ENCODE data around the gene CYB5R2. TPM values are rescaled to one million over a fixed set of nuclear protein-coding genes. Genes with fewer than 3 reads are reported as not detected.
"Not testable (repeated sequence)": the region's sequence is repeated elsewhere in the genome, so short reads cannot be mapped to it uniquely, and the experiment has no call there.

The CYB5R2 gene
- total and polyA plus RNA-seq, 5 experiments from 2014 or later = 0.02 to 0.10 TPM; not detected in 3

DNA sequence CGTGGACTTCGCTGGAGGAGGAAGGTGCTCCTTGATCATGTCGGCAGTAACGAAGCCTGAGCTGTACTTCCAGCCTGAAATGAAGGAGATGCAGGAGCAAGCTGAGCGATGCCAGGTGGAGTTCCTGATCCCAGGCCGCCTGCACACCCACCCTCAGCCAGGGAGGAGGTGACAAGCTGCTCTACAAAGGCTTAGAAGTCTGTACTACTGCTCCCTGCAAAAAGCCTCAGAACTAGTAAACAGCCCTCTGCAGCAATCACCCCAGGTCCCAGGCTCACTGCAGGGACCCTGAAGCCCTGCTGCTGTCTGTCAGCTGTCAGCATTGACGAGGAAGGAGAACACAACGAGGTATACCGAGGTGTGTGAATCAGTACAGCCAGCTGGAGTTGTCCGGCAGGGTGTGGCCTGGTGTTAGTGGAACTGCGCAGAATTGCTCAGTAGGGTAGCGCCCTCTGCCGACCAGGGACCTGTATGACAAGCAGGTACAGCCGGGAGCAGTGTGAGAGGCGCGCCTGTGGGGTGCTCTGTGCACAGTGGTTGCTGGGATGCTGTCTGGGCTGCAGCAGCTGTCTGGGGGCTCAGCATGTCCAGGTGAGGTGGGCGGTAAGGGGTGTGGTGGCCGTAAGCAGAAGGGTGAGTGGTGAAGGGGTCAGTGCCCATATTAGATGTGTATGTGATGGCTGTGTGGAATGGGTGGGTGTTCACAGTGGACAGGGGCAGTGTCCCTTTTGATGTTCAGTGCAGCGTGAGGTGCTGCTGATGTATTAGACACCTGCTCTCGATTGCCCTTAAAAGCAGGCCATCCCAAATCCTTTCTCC, 7.6 kb downstream of the CYB5R2 start:
- Mint-ChIP-seq H3K4me1 (peaks cover 0 to 1% (median 0%) of the 10 kb centered on the region in 4 donors), H3K27ac (peak overlapping the region in 3 of 10 donors; percentile 2 to 80 (median 61)), H3K27me3 (peaks cover 0 to 9% (median 3%) of the 10 kb centered on the region in 5 donors), H3K4me3 (no peak overlapping the region), H3K9me3 (no peaks in the 10 kb centered on the region), H3K36me3 (peaks cover 0 to 4% (median 0%) of the 10 kb centered on the region in 3 donors)
- POLR2A ChIA-PET = interaction anchor here (1.6 kb wide), 1 partner anchor 152 kb away, joined by 6 read pairs; the partner anchor contains the start of gene PPFIBP2
- peak; percentile 77 to 98 for ATAC-seq
- peak; percentile 36 to 82 (median 60) for DNase-seq

DNA sequence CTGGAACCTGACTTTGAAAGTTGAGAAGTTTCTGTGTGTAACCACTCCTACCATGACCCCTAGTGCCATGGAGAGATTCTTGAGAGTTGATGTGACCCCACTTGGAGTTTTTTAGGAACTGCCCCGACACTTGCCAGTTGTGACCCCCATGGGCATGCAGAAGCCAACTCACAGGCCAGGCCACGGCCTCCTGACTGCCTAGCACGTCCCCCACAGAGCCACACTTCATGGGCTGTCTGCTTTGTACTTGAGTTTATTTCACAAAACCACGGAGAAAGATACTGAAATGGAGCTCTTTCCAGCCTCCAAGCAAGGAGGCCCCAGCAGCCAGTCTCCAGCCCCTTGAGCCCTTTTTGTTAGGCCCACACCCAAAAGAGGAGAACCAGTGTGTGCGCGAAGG, 8.4 kb downstream of the CYB5R2 start:
- DNase-seq = no peak
- H3K36me3 Mint-ChIP-seq = peaks cover 0 to 4% (median 0%) of the 10 kb centered on the region in 3 donors
- peak overlapping the region in 3 of 10 donors; percentile 2 to 61 (median 9) for H3K27ac Mint-ChIP-seq
- POLR2A ChIA-PET = interaction anchor here (1.6 kb wide), 1 partner anchor 152 kb away, joined by 6 read pairs; the partner anchor contains the start of gene PPFIBP2
- ATAC-seq = no peak
- no peaks in the 10 kb centered on the region for H3K9me3 Mint-ChIP-seq
- peaks cover 0 to 4% (median 0%) of the 10 kb centered on the region in 5 donors for H3K27me3 Mint-ChIP-seq
- peaks cover 0 to 1% (median 0%) of the 10 kb centered on the region in 4 donors for H3K4me1 Mint-ChIP-seq
- H3K4me3 Mint-ChIP-seq = no peak overlapping the region

DNA sequence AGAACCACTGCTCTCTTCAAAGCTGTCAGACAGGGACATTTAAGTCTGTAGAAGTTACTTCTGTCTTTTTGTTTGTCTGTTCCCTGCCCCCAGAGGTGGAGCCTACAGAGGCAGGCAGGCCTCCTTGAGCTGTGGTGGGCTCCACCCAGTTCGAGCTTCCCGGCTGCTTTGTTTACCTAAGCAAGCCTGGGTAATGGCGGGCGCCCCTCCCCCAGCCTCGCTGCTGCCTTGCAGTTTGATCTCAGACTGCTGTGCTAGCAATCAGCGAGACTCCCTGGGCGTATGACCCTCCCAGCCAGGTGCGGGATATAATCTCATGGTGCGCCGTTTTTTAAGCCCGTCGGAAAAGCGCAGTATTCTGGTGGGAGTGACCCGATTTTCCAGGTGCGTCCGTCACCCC, 9.8 kb downstream of the CYB5R2 start:
- POLR2A ChIA-PET = not testable (repeated sequence)

DNA sequence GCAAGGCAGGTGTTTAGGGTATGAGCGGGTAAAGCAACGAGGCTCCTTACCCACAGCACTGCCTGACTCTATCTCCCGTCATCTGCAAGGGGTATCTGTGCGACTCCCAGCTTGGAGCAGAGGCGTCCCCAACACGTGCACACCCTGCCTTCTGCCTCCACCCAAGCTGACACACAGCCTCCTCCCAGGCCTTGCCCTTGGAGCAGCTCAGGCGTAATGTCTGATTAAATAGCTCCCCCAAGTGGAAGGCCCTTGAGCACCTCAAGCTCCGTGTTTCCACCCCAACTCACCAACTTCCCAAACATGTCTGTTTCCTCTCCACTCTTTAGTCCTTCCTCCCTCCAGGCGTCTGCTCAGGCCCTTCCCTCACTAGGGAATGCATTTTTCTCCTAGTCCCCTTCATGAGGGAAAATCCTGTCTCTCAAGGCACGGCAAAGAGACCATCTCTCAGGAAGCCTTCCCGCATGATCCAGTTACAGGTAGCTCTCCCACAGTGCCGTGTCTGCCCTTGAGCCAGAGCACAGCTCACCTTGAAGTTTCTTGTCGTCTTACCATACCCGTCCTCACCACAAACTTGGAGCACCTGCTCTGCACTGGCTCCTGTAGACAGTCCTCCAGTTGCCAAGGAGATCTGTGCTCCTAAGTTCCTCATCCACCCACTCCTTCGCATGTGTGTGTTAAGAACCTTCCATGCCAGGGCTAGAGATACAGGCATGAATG, 15.8 kb downstream of the CYB5R2 start:
- Mint-ChIP-seq H3K4me1 (no peaks in the 10 kb centered on the region), H3K27ac (peak overlapping the region in 2 of 10 donors; percentile 22 to 67), H3K27me3 (no peaks in the 10 kb centered on the region), H3K9me3 (peaks cover 0 to 2% (median 0%) of the 10 kb centered on the region in 9 donors), H3K36me3 (peaks cover 0 to 25% (median 10%) of the 10 kb centered on the region in 3 donors), H3K4me3 (no peak overlapping the region)
- peak in 2 of 10 donors; percentile 7 to 12 for DNase-seq
- ATAC-seq = no peak
- POLR2A ChIA-PET = no interaction called here

More for the DNA sequence above, 9.8 kb downstream of the CYB5R2 start:
- H3K9me3 Mint-ChIP-seq, ATAC-seq, H3K27me3 Mint-ChIP-seq, H3K4me1 Mint-ChIP-seq, H3K4me3 Mint-ChIP-seq, H3K27ac Mint-ChIP-seq, H3K36me3 Mint-ChIP-seq, DNase-seq: not testable (repeated sequence)

DNA sequence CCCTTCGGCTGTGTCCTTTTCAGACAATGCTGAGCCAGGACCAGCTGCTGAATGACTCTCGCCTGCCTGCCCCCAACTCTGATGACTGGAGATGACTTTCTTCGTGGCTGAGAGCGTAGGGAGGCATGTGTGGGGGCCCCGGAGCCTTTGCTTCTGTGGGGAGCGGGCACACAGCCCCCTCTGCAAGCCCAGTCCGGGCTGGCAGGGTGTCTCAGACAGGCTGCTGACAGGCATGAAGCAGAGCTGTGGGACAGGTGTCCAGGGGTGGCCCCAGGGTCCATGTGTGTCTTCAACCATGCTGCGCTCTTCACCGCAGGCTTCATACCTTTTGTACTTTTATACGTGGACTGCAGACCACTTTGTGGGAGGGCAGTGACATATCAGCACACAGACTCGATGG, 16.6 kb downstream of the CYB5R2 start:
- no peak overlapping the region for H3K4me3 Mint-ChIP-seq
- POLR2A ChIA-PET = no interaction called here
- ATAC-seq = no peak
- no peaks in the 10 kb centered on the region for H3K27me3 Mint-ChIP-seq
- H3K9me3 Mint-ChIP-seq = peaks cover 0 to 2% (median 0%) of the 10 kb centered on the region in 9 donors
- no peaks in the 10 kb centered on the region for H3K4me1 Mint-ChIP-seq
- no peak for DNase-seq
- no peak overlapping the region for H3K27ac Mint-ChIP-seq
- peaks cover 0 to 33% (median 14%) of the 10 kb centered on the region in 3 donors for H3K36me3 Mint-ChIP-seq

DNA sequence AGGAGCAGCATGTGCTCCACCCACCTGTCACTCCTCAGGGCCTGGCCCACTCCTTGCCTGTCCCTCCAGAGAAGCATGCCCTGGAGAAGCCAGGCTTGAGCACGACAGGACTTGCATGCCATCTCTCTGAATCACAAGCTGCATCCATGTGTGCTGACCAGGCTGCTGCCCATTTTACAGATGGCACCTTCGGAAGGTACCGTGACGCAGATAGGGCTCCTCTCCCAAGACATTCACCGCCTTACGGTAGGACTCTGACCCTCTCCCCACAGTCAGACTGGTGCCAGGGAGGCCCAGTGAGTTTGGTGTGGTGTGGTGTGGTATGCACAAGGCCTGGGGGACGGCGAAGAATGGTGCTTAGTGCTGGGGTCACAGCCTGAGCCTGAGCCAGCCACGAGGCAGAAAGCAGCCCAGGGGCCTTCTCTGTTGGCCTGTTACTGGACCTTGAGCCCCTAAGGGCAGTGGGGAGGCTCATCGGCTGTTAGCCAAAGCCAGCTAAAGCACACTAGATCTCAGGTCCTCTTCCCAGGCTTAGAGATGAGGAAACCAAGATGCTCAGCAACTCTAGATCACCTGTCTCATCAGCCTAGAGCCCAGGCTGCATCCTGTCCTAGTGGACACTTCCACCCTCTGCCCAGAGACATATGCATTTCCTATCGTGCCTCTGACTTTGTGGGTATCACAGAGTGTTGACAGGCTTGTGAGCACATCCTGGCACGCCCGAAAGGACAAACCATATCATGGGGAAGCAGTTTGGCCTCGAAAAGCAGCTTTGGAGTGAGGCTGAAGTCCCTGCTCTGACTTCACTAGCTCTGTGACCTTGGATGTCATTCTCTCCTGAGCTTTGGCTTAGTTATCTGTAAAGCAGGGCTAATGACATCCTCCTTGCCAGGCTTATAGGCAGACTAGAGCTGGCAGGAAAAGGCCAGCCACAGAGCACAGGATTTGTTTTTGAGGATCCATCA, 17.8 kb downstream of the CYB5R2 start:
- H3K9me3 Mint-ChIP-seq = peaks cover 0 to 2% (median 0%) of the 10 kb centered on the region in 9 donors
- H3K27me3 Mint-ChIP-seq = no peaks in the 10 kb centered on the region
- no peak overlapping the region for H3K27ac Mint-ChIP-seq
- ATAC-seq (no peak), DNase-seq (no peak)
- H3K4me3 Mint-ChIP-seq = no peak overlapping the region
- H3K36me3 Mint-ChIP-seq = peaks cover 0 to 44% (median 17%) of the 10 kb centered on the region in 3 donors
- no peaks in the 10 kb centered on the region for H3K4me1 Mint-ChIP-seq
- POLR2A ChIA-PET = no interaction called here

DNA sequence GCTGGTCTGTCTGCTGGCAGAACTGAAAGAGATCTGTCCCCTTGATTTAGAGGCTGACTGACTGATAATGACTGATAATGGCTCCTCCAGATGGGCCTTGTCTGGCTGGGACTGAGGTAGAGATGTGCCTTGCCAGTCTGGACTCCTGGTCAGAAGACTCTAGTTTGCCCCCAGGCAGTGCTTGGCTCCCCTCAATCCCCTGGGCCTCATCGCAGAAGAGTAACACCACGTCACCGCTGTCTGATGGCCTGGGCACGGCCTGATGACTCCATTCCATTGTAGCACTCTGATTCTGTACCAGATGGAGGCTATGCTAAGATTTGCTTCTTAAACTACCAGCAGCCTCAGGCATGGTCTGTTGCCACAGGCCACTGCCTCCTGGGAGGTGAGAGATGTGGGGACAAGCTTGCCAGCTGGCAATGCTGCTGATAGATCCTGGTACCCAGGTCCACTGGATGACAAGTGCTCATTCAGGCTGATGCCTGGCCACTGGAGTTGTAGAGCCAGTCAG, 19.1 kb downstream of the CYB5R2 start:
- POLR2A ChIA-PET = no interaction called here
- Mint-ChIP-seq H3K36me3 (peaks cover 0 to 55% (median 17%) of the 10 kb centered on the region in 3 donors), H3K4me1 (no peaks in the 10 kb centered on the region), H3K27me3 (no peaks in the 10 kb centered on the region), H3K9me3 (peaks cover 0 to 2% (median 0%) of the 10 kb centered on the region in 9 donors), H3K27ac (no peak overlapping the region), H3K4me3 (no peak overlapping the region)
- no peak for ATAC-seq
- no peak for DNase-seq

DNA sequence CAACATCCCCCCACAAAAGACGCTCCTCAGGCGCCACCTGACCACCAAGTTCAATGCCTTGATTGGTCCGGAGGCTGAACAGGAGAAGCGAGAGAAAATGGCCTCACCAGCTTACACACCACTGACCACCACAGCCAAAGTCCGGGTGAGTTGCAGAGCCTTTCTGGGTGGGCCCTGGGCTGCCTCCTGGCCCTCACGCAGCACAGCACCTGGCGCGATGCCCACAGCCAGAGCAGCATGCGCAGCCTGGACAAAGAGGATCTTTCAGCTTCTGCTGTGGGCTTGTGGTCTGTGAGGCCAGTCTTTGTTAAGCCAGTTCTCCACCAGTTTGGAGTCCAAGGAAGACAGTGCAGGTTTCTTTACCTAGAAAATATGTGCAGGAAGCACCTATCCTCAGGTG, 21.6 kb downstream of the CYB5R2 start:
- Mint-ChIP-seq H3K9me3 (no peaks in the 10 kb centered on the region), H3K4me3 (no peak overlapping the region), H3K27ac (no peak overlapping the region), H3K27me3 (no peaks in the 10 kb centered on the region), H3K4me1 (no peaks in the 10 kb centered on the region), H3K36me3 (peaks cover 0 to 71% (median 10%) of the 10 kb centered on the region in 3 donors)
- DNase-seq (no peak), ATAC-seq (no peak)
- POLR2A ChIA-PET = no interaction called here

DNA sequence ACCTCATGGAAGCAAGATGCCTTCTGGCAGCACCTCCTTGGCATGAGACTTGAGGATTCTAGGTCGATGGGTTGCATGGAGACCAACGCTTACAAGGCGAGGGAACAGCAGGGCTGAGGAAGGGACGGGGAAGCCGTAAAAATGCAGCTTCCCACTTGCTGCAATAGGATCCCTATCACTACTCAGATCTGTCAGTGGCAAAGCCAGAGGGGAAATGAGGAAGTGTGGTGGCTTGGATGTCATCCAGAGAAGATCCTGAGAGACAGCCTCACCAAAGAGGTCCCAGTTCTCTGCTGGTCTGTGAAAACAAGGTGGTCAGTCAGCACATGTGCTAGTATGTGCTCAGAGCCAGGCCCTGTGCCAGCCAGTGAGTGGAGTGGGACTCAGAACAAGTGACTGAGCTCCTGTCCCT, 22.2 kb downstream of the CYB5R2 start:
- H3K27me3 Mint-ChIP-seq = no peaks in the 10 kb centered on the region
- H3K4me1 Mint-ChIP-seq = no peaks in the 10 kb centered on the region
- H3K4me3 Mint-ChIP-seq = no peak overlapping the region
- peaks cover 0 to 69% (median 10%) of the 10 kb centered on the region in 3 donors for H3K36me3 Mint-ChIP-seq
- no peaks in the 10 kb centered on the region for H3K9me3 Mint-ChIP-seq
- peak overlapping the region in 1 of 10 donors; percentile 14 for H3K27ac Mint-ChIP-seq
- DNase-seq = no peak
- POLR2A ChIA-PET = no interaction called here
- ATAC-seq = no peak

DNA sequence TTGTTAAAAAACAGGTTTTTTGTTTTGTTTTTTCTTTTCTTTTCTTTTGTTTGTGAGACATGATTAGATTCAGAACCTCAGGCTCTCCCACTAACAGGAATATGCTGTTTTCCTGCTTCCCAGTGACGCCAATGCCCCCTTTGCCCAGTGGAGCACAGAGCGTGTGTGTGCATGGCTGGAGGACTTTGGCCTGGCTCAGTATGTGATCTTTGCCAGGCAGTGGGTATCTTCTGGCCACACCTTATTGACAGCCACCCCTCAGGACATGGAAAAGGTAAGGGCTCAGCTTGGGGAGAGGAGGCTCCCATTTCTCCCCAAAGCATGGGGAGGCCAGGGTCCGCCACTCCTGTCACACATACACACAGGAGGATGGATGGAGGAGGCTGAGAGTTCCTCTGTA, 25.0 kb downstream of the CYB5R2 start:
- DNase-seq = no peak
- POLR2A ChIA-PET = no interaction called here
- ATAC-seq = no peak
- H3K4me3 Mint-ChIP-seq = no peak overlapping the region
- H3K9me3 Mint-ChIP-seq = no peaks in the 10 kb centered on the region
- peaks cover 0 to 72% (median 7%) of the 10 kb centered on the region in 3 donors for H3K36me3 Mint-ChIP-seq
- H3K27ac Mint-ChIP-seq = peak overlapping the region in 2 of 10 donors; percentile 6 to 37
- H3K27me3 Mint-ChIP-seq = no peaks in the 10 kb centered on the region
- H3K4me1 Mint-ChIP-seq = no peaks in the 10 kb centered on the region

DNA sequence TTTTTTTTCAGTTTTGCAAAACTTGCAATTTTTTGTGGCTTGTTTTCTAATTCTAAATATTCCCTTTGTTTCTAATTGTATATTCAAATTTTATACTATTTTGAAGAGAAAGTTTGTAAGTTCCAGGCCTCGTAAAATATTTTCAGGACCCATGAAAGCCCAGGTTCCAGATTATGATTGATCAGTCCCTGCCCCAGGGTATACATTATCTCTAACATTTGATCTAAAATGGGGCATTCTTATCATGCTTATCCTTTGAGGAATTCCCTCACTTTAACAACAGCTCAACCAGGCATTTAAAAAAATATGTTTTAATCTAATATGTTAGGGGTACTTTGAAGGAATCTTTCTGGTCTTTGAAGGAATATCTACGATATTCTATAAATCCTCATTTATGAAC, 26.4 kb downstream of the CYB5R2 start:
- Mint-ChIP-seq H3K27me3 (no peaks in the 10 kb centered on the region), H3K4me3 (no peak overlapping the region), H3K4me1 (no peaks in the 10 kb centered on the region), H3K9me3 (no peaks in the 10 kb centered on the region), H3K27ac (no peak overlapping the region), H3K36me3 (peaks cover 0 to 71% (median 10%) of the 10 kb centered on the region in 3 donors)
- POLR2A ChIA-PET = no interaction called here
- ATAC-seq = no peak
- no peak for DNase-seq

DNA sequence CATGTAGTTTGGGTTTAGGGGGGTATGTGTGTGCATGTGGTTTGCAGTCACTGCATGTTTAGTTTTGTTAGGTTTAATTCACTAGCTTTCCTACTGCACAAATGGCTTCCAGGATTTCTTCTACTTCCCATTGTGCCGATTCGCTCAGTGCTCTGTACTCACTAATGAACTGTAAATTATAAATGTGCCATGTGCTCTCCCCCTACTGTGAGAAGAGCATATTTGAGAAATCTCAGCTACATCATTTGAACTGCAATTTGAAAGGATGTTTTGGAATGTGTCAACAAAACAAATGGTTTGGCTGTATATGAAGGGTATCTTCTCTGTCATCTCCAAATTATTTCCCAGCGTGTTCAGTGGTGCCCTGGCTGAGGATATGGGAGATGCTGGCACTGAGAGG, 28.1 kb downstream of the CYB5R2 start:
- no peak for DNase-seq
- Mint-ChIP-seq H3K36me3 (peaks cover 0 to 71% (median 13%) of the 10 kb centered on the region in 3 donors), H3K9me3 (no peaks in the 10 kb centered on the region), H3K27me3 (no peaks in the 10 kb centered on the region), H3K27ac (peak overlapping the region in 1 of 10 donors; percentile 66), H3K4me1 (no peaks in the 10 kb centered on the region), H3K4me3 (no peak overlapping the region)
- POLR2A ChIA-PET = no interaction called here
- no peak for ATAC-seq

All from naive thymus-derived CD8-positive, alpha-beta T cell (primary cell).